ENCODE measurements around the gene CHMP6. TPM values are rescaled to one million over a fixed set of nuclear protein-coding genes. Genes with fewer than 3 reads are reported as not detected.
A peak's percentile ranks its signal among the peaks of the same experiment; 100 is the strongest.

Gene CHMP6
- total RNA-seq, 1 donor from 2014 or later: 29.9 TPM

DNA sequence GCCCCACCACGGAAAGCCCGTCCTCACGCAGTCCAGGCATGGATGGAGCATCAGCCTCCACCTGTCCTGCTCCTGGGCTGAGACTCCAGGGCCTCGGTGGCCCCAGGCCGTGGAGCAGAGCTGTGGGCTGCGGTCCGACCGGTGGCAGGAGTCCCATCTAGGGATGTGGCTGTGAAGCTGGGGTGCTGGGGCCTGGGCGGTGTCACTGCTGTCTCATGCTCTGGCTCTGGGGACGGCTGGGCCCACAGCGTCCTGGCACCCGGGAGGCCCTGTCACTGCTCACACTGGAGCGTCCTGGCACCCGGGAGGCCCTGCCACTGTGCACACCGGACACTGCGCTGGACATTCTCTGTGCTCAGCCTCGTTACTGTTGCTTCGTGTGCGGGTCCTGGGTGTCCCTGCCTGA is 51.7 kb downstream of the CHMP6 start:
- H3K4me3 ChIP-seq: no peak overlapping the region
- no peak for DNase-seq
- peaks cover 90% of the 10 kb centered on the region for H3K4me1 ChIP-seq
- H3K9me3 ChIP-seq: no peaks in the 10 kb centered on the region
- no peaks in the 10 kb centered on the region for H3K27me3 ChIP-seq
- intact Hi-C loops (cut with DNase I): no loop called here
- peak overlapping the region; percentile 88 for H3K27ac ChIP-seq
- ATAC-seq: no peak
- no peaks in the 10 kb centered on the region for H3K36me3 ChIP-seq
- TF ChIP-seq CTCF (IDR thresholded peaks at IDR 0.05): no peak

DNA sequence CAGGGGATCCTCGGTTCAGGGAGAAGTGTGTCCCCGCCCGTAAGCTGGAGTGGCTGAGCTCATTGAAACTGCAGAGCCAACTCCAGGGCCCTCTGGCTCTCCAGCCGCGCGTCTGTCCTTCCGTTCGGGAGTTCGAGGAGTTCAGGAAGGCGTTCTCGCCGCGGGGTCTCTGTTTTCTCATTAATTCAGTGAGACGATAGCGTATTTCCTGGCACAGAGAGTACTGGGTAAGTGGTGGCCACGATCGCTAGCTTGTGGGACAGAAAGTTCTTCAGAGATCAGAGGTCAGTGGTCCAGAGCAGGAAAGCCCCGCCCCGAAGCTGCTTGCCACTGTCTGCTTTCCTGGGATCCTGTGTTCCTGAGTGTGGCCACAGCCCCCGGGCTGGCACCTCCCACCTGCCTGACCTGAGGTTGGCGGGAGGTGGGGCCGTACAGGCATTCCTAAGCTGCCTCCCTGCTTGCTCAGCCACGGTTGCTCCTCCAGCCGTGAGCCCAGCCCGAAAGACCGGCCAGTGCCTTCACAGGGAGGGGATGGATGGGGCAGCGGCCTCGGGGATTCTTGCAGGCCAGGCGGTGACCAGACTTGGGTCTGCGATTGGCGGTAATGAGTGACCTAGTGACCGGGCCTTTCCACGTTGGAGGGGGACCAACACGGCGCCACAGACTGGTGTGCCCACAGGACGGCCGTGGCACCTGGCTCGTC is 52.2 kb downstream of the CHMP6 start:
- intact Hi-C loops (cut with DNase I): no loop called here
- no peaks in the 10 kb centered on the region for H3K36me3 ChIP-seq
- H3K4me3 ChIP-seq: no peak overlapping the region
- H3K4me1 ChIP-seq: peaks cover 90% of the 10 kb centered on the region
- no peak for TF ChIP-seq CTCF (IDR thresholded peaks at IDR 0.05)
- peak; percentile 79 for ATAC-seq
- H3K27me3 ChIP-seq: no peaks in the 10 kb centered on the region
- H3K27ac ChIP-seq: peak overlapping the region; percentile 88
- no peaks in the 10 kb centered on the region for H3K9me3 ChIP-seq
- peak; percentile 90 for DNase-seq

DNA sequence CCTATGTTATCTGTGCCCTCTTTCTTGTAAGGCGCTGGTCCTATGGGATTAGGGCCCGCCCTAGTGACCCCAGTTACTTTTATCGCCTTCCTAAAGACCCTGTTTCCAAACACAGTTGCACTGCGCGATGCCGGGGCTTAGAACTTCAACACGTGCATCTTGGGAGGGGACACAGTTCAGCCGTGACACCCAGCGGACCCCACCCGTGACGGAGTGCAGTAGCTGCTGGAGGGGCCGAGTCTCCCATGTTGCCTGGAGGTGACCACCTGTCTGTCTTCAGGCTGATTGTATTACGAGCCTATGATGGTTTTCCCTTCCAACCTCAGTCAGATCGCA is 52.8 kb downstream of the CHMP6 start:
- H3K27me3 ChIP-seq: no peaks in the 10 kb centered on the region
- H3K36me3 ChIP-seq: no peaks in the 10 kb centered on the region
- H3K9me3 ChIP-seq: no peaks in the 10 kb centered on the region
- no peak for DNase-seq
- no peak for TF ChIP-seq CTCF (IDR thresholded peaks at IDR 0.05)
- no peak for ATAC-seq
- H3K4me1 ChIP-seq: peaks cover 90% of the 10 kb centered on the region
- intact Hi-C loops (cut with DNase I): no loop called here
- H3K4me3 ChIP-seq: peak overlapping the region; percentile 0
- H3K27ac ChIP-seq: peak overlapping the region; percentile 88

GRCh38 chr17:81044764-81045589 is 53.3 kb downstream of the CHMP6 start:
- peak; percentile 37 for ATAC-seq

DNA sequence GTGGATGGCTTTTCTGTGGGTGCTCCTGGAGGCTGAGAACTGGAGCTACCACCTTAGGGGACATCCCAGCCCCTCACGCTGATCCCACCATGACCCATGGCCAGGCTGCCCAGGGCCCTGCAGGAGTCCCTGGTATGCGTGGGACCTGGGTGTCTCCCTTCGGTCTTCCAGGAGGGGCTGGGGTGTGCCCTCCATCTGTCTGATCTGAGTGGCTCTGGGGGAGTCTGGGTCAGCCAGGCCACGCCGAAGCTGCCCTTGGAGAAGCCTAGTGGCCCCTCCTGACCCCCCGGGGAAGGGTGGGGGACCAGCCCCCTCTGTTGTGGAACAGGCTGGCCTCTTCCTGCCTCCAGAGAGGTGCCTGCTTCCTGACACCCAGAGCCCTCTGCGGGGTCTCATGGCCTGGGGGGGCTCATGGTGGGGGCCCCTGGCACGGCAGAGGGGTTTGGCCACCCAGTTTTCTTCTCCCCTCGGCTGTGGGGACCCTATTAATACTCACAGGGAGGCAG is 54.0 kb downstream of the CHMP6 start:
- no peaks in the 10 kb centered on the region for H3K9me3 ChIP-seq
- no peaks in the 10 kb centered on the region for H3K27me3 ChIP-seq
- TF ChIP-seq CTCF (IDR thresholded peaks at IDR 0.05): no peak
- no peak overlapping the region for H3K4me3 ChIP-seq
- ATAC-seq: no peak
- DNase-seq: no peak
- H3K36me3 ChIP-seq: no peaks in the 10 kb centered on the region
- intact Hi-C loops (cut with DNase I): no loop called here
- peak overlapping the region; percentile 88 for H3K27ac ChIP-seq
- peaks cover 90% of the 10 kb centered on the region for H3K4me1 ChIP-seq

More at GRCh38 chr17:81044764-81045589, 53.3 kb downstream of the CHMP6 start:
- intact Hi-C loops (cut with DNase I): no loop called here
- H3K27me3 ChIP-seq: no peaks in the 10 kb centered on the region
- peak overlapping the region; percentile 0 for H3K4me3 ChIP-seq
- H3K9me3 ChIP-seq: no peaks in the 10 kb centered on the region
- peaks cover 90% of the 10 kb centered on the region for H3K4me1 ChIP-seq
- DNase-seq: peak; percentile 87
- TF ChIP-seq CTCF (IDR thresholded peaks at IDR 0.05): no peak
- peak overlapping the region; percentile 88 for H3K27ac ChIP-seq
- H3K36me3 ChIP-seq: no peaks in the 10 kb centered on the region

All from upper lobe of right lung (tissue), 1 donor.